ENCODE results near the gene RSPH1.

Gene RSPH1

DNA sequence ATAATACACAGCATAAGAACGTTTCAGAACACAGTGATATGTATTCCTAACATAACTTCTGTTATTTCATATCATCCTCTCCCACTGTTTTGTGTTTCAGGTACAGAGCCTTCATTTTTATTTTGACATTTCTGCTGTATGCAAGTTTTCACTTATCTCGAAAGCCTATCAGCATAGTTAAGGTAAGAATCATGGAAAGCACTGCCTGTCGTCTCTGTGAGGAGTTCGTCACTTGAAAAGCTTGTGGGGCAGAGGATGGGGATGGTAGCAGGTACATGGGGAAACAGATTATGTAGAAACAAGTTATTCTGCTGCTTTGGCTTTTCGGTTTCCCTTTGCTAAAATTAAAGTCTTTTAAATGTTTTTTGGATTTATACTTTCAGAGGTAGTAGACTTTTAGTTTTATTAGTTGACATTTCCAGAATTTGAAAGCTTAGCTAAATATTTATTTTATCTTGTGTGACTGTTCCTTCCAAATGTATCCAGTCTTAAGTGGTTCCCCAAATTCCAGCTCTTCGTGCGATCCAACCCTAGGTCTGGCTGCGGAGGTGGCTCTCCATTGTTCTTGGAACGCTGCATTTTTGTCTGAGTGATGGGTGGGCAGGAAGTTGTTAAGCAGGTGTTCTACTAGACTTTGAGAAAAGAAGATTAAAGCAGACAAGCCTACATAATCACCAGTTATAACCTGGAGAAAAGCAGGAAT, 29.8 kb upstream of the RSPH1 start:
- no peak for DNase-seq
- TF ChIP-seq GATA1 (IDR thresholded peaks at IDR 0.05; ENCODE audit: low read depth, low read length) = no peak
- no peak for TF ChIP-seq POLR2A (IDR thresholded peaks at IDR 0.05; ENCODE audit: low read length)

DNA sequence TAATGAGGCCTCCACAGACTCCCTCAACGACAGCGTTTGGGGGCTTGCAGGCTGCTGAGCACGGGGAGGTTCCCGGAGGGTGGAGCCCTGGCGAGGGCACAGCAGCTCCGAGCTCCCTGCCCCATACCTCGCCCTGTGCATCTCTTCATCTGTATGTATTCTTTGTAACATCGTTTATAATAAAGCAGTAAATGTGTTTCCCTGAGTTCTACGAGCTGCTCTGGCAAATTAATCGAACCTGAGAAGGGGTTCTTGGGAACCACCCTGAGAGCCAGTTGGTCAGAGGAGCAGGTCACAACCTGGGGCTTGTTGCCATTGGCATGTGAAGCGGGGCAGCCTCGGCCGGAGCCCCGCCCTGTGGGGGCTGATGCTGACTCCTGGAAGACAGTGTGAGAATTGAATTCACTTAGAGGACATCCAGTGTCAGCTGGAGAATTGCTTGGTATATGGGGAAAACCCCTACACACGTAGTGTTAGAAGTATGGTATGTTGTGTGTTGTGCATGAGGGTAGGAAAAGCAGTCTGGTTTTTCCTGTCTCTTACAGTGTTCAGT, 29.1 kb upstream of the RSPH1 start:
- DNase-seq = no peak
- TF ChIP-seq POLR2A (IDR thresholded peaks at IDR 0.05; ENCODE audit: low read length) (no peak), GATA1 (IDR thresholded peaks at IDR 0.05; ENCODE audit: low read depth, low read length) (no peak)

DNA sequence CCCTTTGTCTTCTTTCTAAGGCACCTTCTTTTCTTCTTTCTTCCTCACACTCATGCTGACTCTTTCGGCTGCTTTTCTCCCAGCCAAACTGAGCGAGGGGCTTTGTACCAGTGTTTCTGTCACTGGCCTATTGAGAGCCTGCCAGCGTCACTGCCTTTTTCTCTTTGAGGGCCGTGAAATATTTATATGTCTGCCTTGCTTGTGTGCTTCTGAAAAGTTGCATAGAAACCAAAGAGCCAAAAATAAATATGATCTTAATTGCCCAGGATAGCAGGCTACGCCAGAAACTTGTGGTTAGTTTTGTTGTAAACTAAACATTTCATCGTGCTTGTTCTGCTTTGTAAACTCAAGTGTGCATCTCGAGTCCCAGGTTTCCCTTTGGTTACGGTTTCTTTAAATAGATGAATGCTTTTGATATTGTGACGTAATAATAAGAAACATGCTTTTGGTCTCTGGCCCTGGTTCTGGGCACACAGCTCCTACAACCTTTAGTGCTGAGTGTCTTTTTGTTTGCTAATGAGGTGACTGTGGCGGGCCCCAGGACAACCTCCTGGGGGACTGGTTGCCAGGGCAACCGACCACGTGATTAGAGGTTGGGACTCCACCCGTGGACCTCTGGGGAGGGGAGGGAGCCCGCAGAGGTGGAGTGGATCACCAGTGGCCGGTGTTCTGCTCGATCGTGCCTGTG, 28.5 kb upstream of the RSPH1 start:
- DNase-seq = peak in 1 of 2 experiments; percentile 12
- no peak for TF ChIP-seq GATA1 (IDR thresholded peaks at IDR 0.05; ENCODE audit: low read depth, low read length)
- no peak for TF ChIP-seq POLR2A (IDR thresholded peaks at IDR 0.05; ENCODE audit: low read length)

DNA sequence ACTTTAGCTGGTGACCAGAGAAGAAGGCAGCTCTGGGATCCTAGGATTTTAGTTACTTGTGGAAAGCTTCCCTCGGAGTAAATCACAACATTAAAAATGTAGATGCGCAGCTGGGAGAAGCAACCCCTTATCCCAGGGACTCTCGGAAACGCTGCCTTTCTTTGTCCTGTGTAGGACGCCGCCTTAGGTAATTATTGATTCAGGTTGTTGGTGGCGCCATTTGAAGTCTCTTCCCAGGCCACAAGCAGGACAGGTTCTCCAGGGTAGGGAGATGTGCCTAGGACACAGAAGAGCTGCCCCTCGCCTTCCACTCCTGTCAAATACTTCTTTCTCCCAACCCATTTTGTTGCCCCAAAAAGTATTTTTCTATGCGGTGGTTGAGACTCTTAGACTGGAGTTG, 27.9 kb upstream of the RSPH1 start:
- no peak for DNase-seq
- TF ChIP-seq POLR2A (IDR thresholded peaks at IDR 0.05; ENCODE audit: low read length) = no peak
- no peak for TF ChIP-seq GATA1 (IDR thresholded peaks at IDR 0.05; ENCODE audit: low read depth, low read length)

DNA sequence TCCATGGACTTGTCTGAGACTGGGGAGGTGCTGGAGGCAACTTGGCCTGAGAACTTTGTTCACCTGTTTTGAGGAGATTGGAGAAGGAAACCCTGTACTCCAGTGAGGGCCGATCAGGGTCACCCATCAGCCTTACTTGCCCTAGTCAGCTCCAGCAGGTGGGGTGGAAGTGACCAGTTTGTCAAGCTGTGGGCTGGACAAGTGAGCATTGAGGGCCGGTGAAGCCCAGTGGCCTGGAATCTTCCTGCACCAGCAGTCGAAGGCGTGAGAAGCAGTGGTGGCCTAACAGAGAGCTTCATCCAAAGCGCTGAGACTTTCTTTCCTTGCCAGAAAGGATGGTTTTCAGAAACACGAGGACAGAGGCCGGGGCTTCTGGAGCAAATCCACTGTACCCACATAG, 27.2 kb upstream of the RSPH1 start:
- no peak for DNase-seq
- TF ChIP-seq GATA1 (IDR thresholded peaks at IDR 0.05; ENCODE audit: low read depth, low read length) (no peak), POLR2A (IDR thresholded peaks at IDR 0.05; ENCODE audit: low read length) (no peak)

DNA sequence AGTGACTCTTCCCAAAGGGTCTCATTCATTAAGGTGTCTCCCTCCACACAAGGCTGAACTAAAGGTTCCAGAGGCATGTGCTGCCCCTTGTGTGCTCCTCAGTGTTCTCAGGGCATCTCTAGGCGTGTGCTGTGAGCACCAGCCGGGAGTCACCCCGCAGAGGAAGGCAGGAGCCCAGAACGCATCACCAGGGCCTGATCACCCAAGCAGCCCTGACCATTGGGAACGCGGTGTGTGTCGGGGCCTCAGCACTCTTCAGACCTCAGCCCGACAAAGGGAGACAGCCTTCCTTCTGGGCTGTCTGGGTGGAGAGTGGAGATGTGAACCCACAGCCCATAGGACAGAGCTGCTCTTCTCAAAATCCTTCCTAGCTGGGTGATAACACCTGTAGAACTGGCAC, 26.7 kb upstream of the RSPH1 start:
- no peak for DNase-seq
- TF ChIP-seq POLR2A (IDR thresholded peaks at IDR 0.05; ENCODE audit: low read length) = no peak
- no peak for TF ChIP-seq GATA1 (IDR thresholded peaks at IDR 0.05; ENCODE audit: low read depth, low read length)

DNA sequence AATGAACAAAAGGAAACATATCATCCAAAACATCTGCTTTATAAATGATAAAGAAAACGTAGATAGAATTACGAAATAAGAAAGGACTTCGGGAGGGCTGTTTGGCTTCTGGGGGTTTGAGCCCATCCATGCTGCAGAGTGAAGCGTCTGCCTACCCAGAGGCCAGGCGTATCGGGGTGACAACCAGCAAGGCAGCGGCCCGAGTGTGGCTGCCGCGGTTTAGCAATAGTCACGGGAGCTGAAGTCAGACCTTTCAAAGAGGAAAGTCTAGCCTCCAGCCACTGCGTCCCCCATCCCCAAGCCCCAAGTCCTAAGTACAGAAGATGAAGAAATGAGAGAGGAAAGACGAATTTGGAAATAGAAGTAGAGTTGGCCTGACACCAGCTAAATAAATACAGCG, 26.2 kb upstream of the RSPH1 start:
- TF ChIP-seq POLR2A (IDR thresholded peaks at IDR 0.05; ENCODE audit: low read length) (no peak), GATA1 (IDR thresholded peaks at IDR 0.05; ENCODE audit: low read depth, low read length) (no peak)
- DNase-seq = no peak

DNA sequence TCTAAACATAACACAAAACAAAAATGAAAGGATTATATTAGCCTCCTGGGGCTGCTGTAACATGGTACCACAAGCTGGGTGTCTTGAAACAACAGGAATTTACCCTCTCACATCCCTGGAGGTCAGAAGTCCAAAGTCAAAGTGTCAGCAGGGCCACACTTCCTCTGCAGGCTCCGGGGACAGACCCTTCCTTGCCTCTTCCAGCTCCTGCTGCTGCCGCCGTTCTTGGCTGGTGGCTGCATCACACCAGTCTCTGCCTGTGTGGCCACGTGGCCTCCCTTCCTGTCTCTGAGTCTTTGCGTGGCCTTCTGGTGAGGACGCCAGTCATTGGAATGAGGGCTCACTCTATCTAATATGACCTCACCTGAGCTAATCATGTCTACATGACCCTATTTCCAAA, 25.8 kb upstream of the RSPH1 start:
- TF ChIP-seq POLR2A (IDR thresholded peaks at IDR 0.05; ENCODE audit: low read length) = no peak
- DNase-seq = no peak

DNA sequence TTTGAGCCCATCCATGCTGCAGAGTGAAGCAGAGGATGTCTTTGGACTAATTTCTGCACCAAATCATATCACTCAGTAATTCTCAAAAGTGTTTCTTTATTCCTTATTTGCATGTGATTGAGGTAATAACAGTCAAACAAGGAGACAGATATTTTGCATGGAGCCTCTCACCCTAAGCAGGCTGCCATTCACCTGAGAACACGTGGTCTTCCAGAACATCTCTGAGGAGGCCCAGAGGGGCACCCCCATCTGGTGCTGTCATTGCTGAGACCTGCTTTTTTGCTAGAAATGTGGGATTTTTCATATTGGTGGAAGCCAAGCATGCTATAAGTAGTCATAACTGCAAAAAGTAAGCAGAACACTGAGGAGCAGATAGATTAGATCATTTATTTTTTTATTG, 25.4 kb upstream of the RSPH1 start:
- DNase-seq = no peak
- TF ChIP-seq GATA1 (IDR thresholded peaks at IDR 0.05; ENCODE audit: low read depth, low read length) (no peak), POLR2A (IDR thresholded peaks at IDR 0.05; ENCODE audit: low read length) (no peak)

DNA sequence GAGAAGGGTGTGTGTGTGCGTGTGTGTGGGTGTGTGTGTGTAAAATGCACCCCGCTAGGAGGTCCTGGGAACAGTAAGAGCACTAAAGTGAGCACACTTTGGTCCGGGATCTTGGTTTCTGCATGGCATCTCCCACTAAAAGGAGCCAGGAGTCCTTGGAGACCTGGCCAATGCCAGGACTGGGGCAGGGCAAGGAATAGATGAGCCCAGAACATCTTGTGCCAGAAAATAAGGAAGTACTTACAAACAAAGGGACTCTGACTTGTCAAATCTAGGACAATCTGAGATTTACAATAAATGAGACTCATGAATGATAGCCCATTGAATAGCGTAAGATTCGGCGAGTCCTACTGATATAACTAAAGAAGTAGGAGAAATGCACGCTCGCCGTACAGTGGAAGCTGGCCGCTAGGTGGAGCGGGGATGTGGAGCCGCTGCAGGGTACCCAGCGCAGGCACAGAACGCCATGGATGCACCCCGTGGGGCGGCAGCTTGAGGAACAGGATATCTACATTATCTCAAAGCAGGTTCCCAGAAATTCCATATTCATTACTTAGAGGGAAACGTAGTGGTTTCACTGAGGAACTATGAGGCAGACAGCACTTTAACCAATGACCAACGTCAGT, 24.7 kb upstream of the RSPH1 start:
- TF ChIP-seq POLR2A (IDR thresholded peaks at IDR 0.05; ENCODE audit: low read length) (no peak), GATA1 (IDR thresholded peaks at IDR 0.05; ENCODE audit: low read depth, low read length) (no peak)
- no peak for DNase-seq

DNA sequence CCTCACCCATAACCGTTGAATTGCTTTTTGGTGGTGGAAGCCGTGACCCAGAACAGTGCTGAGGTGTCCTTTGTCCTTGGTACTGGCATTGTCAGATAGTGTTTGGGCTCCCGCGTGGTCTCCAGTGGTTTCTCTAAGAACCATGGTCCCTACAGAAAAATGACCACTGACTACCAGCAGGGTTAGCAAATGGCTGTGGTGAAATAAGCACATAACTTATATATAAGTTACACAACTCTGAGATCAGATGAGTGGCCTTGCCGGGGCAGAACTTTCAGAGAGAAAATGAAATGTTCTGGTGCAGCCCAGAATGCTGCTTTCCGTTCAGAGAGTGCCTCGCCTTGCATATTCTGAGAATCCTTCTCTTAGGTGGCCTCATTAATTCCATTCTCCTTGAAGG, 22.6 kb upstream of the RSPH1 start:
- TF ChIP-seq GATA1 (IDR thresholded peaks at IDR 0.05; ENCODE audit: low read depth, low read length) (no peak), POLR2A (IDR thresholded peaks at IDR 0.05; ENCODE audit: low read length) (no peak)
- no peak for DNase-seq

DNA sequence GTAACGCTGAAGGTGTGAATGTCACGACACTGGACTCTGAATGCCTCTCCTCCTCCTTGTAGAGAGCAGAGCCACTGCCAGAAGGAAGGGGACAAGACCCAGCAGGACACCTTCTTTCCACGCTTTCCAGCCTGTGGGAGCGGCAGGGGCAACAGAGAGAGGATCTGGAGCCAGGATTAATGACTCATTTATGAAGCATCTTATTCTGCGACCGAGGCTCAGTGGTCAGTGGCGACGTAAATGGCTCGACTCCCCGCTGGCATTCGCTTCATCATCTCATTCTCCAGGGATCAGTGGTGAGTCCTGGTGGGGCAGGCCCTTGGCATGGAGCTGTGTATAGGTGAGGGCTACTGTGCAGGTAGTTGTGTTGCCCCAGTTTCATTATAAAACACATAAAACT, 22.2 kb upstream of the RSPH1 start:
- TF ChIP-seq POLR2A (IDR thresholded peaks at IDR 0.05; ENCODE audit: low read length) = no peak
- DNase-seq = no peak

DNA sequence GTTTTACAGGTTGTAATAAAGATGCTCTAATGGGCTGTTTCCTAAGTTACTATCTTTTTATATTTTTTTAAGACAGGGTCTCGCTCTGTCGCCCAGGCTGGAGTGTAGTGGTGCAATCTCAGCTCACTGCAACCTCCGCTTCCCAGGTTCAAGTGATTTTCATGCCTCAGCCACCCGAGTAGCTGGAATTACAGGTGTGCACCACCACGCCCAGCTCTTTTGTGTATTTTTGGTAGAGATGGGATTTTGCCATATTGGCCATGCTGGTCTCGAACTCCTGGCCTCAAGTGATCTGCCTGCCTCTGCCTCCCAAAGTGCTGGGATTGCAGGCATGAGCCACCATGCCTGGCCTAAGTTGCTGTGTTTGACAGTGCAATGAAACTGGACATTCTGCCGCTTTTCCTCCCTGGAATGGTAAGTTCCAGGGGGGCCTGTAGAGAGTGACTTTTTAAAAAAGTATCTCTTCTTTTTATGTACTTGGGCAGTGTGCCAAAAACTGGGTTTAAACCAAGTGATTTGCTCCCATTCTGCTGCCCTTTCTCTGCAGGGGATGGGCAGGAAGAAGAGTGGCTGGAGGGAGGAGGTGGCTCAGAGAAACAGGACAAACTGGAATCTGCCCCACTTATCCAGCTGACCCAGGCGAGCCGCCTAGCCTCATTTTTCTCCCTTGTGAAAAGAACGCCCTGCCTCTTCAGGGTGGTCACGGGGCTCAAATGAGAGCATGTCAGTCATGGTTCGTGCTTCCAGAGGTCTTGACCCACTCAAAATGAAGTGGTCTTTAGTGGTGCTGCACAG, 19.9 kb upstream of the RSPH1 start:
- DNase-seq = no peak
- TF ChIP-seq POLR2A (IDR thresholded peaks at IDR 0.05; ENCODE audit: low read length) = no peak

DNA sequence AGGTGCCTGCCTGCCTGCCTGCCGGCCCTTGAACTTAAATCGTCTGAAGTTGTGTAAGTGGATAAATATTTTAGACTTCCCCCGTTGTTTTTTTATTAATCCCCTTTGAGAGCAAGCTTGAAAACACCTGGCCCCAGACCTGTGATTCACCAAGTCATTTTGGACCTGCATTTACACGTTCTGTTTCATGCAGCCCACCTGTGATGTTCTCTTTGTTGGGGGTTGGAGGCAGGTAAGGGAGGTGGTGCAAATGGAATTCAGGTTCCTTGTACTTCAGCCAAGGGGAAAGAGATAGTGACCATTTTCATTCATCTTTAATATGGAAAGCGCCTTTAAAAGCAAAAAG, 18.8 kb upstream of the RSPH1 start:
- DNase-seq = no peak
- TF ChIP-seq GATA1 (IDR thresholded peaks at IDR 0.05; ENCODE audit: low read depth, low read length) = no peak
- TF ChIP-seq POLR2A (IDR thresholded peaks at IDR 0.05; ENCODE audit: low read length) = no peak

Data from erythroblast (primary cell).